ENCODE measurements around the gene UNC5B.

The UNC5B gene

DNA sequence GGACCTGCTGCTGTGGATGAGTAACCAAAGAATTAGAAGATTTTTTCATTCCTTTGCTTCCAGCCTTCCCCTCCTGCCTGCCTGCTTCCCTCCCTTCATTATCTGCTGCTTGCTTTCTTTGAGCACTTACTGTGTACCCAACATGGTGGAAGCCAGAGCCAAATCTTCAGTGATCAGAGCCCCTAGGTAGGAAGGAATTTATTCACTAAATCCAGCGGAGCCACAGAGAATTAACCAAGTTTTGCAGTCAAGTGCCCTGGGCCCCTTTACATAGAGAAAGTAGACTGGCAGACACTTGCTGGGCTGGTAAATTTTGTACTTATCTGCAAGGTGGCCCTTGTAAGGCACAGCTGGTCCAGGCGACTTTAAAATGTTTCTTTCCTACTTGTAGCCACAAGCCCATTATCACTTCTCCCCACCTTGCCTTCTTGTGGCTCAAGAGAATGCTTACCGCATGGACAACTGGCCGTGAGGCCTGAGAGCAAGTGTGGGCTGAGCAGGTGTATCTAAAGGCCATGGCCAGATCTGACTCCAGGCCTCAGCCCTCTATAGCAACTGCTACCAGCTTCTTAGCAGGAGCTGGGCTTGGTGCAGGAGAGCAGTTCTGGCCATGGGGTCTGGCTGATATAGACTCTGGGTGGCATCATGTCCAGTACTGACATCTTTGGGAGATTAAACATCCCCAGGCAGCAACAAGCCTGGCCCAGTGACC lies 11.1 kb downstream of the UNC5B start:
- no peak for DNase-seq

DNA sequence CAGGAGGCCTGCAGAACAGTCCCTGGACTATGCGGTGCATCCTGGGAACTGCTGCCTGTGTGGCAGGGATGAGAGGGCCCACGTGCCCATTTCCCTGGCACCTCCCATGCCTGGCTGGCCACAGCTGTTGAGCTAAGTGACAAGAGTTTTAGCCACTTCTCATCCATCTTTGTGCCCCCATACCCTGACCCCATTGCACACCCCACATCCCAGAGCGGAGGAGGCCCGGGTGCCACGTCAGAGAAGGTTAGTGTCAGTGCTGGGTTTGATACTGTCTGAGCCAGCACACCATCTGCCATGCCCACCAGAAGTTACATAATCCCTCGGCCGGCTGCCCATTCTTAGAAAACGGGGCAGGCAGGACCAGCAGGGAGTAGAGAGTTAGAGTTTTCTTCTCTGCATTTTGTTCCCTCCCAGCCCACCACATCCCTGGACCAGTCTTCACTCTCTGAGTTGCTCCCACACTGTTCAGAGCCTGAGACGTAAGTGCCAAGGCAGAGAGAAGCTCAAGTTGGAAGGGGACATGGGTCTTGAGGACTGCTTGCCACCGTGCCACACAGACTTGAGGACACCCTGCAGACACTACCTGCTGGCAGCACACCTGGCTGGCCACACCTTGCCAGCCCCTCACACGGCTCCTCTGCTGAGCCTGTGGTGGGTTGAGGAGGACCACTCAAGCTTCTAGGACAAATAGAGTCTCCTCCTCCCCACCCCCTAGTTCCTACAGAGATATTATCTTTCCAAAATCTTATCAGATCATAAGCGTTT lies 13.1 kb downstream of the UNC5B start:
- no peak for DNase-seq

DNA sequence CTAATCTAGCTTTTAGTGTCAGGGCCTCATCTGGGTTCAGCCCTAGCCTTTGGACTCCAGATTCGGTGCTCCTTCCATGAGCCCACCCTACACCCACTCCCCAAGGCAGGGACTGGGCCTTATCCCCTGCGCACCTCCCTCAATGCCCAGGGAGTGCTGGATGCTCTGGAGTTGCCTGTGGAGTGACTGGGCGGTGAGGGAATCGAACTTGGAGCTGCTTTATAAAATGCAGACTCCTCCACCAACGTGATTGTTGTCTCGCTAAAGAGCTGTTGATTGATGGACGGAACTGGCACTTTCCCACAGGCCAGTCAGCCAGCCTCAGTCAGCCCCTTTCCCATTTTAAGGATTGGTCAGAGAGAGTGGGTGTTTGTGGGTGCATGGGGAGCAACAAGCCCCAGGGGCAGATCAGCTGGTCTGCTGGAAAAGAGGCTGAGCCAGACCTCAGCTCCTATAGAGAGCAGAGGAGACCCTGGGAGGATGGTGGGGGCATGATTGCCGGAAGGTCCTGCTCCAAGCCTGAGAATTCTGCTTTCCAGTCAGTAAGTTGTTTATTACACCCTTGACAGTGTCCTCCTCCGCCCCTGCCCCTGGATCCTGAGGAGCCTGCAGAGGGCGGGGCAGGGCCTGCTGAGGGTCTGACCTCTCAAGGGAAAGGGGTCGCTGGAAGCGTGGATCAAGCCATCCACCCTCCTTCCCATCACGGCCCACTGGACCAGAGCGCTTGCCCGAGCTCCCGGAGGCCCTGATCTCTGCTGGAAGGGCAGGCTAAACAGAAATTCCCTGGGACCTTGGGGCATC lies 16.7 kb downstream of the UNC5B start:
- no peak for DNase-seq

DNA sequence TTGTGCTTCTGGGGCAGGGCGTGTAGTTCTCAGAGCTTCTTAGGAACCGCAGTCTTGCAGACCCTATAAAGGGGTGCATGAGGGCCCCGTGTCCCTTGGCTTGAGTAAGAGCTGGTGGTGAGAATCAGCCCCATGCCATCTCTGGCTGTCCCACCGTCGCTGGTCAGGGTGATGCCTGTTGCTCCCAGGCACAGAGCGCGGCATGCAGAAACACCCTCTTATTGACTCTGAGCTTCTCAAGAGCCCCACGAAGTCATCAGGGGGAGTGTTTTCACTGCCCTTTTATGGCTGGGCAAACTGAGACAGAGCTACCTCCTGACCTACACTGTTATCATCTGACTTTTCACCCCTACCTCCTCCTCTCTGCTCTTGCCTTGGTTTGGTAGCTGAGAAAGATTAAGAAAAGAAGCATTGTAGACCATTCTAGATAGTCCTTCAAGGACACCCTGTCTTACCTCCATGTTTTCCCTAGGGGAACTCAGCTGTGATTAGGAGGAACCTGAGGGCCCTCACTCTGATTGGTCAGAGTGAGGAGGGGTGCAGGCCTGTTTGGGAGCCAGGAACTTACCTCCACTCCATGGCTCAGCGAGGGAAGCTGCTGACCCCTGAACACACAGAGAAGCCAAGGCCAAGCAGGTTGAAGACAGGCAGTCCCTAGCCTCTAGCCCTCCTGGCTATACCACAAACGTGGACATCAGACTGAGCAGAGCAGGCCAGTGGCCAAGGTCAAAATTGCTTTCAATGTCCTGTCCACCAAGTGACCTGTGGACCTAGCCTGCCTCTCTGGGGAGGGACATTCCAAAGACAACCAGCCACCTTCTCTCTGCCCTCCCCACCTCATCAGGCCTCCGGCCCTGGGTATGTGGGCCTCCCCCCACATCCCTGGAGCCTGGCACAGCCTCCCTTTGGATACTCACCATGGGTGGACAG lies 17.6 kb downstream of the UNC5B start:
- no peak for DNase-seq

DNA sequence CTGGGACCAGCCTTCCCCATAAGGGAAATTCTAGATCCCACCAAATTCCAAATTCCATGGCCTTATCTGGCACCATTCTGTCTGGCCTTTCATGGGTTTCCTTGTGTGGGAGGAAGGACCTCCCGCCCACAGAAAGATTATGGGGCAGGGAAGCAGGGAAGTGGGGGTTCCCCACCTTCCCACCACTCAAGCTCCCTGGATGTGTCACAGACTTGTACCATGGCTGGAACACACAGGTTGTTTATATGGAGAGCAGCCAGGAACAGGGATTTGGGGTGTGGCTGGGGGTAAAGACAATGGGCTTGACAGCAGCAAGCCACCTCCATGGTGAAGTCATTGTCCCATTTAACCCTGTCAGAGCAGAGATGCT lies 18.3 kb downstream of the UNC5B start:
- DNase-seq: no peak

DNA sequence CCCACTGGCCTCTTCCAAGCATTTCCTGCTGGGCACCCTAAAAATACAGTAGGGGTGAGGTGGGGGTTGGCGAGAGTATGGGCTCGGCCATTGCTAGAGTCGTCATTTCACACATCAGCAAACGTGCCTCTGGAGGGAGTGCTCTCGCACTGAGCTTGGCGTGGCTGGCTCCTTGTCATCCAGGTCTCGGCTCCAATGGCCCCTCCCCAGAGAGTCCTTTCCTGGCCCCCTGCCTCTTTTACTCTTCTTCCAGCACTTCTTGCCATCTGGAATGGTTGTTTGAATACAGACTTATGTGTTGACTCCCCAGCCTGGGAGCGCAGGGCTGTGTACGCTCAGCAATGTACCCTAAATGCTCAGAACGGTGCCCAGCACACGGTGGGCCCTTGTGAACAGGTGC lies 18.8 kb downstream of the UNC5B start:
- no peak for DNase-seq

DNA sequence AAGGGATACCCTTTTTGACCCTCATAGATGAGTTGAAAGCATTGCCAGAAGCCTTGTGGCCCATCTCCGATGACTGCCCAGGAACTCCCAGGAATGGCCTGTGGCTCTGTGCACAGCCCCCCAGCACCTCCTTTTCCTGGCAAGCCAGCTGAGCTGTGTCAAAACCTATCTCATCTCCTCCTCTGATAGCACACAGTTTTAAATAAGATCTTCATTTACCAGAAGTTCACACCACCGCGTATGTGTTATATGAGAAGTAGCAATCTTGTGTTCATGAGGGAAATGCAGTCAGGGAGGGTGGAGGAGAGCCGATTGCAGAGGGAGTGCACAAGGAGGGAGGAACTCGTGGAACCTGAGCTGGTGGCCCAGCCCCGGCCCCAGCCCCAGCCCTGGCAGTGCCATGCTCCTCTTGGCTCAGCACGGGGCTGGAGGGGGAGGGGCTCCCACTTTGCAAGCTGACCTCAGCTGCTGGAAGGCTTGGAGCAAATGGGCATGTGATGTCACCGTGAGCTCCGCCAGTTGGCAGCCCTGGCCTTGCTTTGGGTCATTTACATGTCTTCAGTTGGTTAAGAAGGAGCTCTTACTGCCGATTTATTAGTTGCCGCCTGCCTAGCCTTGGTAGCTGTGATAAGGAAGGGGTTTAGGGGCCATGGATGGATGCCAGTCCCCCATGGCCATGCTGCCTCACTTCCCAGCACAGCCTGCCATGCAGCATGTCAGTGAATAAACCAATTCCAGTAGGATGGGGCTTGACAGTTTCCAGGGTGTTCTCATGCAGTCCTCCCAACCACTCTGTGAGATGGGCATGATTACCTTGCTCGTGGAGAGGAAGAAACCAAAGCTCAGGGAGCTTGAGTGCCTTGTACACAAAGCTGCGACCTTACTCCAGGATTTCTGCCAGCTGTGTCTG lies 20.0 kb downstream of the UNC5B start:
- no peak for DNase-seq

DNA sequence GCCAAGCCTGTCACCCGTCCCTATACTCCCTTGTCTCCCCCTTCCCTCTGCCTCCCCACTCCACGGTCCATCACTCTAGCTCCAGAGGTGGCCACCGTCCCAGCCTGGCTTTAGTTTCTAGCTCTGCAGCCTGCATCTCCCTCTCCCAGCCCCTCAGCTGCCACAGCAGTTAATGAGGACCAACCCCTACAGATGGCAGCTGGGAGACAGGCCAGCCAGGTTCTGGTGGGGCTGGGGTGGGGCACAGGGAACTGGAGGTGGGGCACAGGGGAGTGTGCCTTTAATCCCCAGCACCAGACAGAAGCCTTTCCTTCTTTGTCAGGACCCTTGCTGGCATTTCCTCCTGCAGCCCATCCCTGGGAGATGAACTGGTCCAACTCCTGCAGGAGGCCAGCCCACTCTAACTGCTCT lies 21.1 kb downstream of the UNC5B start:
- no peak for DNase-seq

DNA sequence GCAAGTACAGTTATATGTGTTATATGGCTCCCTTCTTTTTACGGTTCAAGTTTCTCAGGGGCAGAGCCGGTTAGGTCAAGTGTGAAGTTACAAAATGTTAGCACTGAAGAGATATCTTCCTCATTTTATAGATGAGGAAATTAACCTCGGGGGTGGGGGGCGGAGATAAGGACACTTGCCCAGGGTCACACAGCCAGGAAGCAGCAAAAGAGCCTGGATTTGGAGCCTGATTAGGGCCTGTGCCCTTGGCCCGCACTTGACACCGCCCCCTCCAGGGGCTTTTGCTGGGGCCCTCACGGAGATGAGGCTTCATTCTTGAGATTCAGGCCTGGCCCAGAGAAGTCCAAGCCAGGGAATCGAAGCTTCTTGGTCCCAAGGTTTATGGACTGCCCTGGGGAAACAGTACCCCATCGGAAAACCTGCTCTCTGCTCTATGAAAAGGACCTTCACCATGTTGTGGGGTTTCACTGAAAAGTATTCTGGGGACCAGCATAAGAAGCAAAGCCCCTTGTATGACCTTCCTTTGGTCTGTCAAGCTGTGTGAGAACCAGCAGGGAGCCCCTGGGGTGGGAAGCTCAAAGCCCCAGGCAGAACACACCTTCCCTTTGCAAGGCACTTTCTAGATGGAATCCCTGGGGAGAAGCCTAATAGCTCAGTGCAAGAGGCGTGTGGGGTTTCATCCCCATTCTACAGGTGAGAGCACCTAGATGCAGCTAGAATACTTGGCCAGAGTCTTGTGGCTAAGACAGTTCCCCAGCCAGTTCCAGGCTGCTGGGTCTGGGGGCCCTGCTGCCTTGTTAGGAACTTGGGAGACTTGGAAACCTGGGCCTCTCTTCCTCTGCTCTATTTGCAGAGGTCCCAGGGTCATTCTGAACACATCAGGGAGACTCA lies 21.9 kb downstream of the UNC5B start:
- DNase-seq: no peak

DNA sequence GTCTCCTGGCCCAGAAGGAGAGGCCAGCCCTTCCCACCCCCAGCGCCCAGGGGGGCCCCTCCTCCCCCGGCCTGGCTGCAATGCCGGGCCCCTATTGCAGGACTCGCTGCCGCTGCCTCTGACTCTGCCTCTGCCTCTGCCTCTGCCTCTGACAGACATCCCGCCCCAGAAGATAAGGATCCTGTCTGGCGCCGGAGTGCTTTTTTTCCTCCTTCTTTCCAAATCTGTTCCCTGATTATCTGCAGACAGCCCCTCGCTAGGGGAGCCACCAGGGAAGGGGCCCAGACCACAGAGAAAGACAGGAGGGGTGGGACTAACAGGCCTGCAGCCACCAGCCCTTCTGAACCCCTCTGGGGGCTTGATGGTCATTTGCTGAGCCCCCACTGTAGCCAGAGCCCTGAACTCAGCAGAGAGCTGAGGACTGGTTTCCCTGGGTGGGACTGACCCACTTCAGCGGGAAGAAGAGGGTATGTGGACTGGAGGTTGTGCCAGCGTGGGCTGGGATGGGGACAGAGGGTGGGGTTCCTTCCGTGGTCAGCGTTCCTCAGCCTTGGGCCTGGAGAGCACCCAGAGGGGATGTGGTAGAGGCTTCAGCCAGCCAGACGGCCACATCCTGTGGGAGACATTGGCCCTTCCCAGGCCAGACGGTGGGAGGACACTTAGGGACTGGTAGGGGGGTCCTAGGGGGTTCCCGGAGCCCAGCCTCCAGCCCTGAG lies 22.8 kb downstream of the UNC5B start:
- no peak for DNase-seq

DNA sequence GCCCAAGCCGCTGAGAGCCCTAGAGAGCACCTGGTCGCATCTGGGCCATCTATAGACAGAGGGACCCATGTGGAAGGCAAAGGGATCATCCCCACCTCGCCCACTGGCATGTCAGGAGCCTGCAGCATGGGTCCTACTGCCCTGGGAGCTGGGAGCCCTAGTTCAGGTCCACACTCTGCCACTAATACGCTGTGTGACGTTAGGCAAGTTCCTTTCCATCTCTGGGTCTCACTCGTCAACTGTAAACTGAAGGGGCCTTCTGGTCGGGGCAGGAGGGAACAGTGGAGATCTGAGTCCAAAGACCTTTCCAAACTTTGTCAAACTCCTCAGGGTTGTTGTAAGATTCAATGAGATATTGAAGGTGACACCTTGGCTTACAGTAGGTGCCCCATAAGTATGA lies 23.4 kb downstream of the UNC5B start:
- no peak for DNase-seq

DNA sequence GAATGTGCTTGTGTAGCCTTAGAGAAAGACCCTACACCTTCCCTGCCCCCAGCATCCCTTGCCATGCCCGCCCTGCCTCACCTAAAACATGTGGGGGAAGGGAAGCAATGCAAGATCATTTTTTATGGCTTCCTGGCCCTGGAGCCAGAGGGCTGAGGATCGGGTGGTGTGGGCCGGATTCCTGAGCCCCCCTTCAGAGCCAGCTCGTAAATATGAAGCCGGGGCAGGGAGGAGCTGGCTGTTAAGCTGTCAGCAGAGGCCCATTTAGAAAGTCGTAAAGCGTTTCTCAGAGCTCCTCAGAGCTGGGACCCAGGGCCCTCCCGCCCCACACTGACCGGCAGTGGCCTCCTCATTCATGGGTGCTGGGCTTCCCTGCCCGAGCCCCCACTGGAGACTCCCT lies 23.9 kb downstream of the UNC5B start:
- no peak for DNase-seq

DNA sequence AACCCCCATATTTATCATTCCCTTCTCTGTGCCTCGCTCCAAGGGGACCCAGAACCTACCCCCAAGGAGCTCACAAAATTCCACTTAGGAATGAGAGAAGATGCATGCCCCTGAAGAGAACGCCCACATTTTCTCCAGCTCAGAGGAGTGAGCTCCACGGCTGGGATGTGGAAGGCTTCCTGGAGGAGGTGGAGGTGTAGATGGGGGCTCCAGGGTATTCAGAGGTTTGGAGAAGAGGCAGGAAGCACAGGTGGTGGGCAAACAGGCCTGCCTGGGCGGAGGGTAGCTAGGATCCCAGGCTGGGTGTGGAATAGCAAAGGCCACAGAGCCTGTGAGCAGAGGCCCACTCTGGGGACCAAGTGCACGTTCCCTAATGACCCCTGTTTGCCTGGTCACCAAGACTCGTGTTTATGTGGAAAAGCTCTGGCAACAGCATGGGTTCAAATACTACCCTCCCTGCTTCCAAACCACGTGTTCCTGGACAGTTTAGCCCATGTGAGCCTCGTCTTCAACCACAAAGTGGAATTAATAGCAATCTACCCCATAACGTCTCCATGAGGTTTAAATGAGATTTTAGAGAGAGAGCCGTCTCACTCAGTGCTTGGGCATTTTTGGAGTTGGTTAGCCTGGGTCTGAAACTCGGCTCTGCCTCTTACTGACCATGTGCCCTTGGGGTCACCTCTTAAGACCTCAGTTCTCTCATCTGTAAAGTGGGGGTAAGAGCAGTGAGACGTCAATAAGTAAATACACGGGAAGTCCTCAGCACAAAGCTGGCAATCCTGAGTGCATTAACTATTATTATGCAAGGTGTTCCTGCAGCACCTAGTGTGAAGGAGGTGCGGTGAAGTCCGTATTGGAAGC lies 24.7 kb downstream of the UNC5B start:
- DNase-seq: no peak

DNA sequence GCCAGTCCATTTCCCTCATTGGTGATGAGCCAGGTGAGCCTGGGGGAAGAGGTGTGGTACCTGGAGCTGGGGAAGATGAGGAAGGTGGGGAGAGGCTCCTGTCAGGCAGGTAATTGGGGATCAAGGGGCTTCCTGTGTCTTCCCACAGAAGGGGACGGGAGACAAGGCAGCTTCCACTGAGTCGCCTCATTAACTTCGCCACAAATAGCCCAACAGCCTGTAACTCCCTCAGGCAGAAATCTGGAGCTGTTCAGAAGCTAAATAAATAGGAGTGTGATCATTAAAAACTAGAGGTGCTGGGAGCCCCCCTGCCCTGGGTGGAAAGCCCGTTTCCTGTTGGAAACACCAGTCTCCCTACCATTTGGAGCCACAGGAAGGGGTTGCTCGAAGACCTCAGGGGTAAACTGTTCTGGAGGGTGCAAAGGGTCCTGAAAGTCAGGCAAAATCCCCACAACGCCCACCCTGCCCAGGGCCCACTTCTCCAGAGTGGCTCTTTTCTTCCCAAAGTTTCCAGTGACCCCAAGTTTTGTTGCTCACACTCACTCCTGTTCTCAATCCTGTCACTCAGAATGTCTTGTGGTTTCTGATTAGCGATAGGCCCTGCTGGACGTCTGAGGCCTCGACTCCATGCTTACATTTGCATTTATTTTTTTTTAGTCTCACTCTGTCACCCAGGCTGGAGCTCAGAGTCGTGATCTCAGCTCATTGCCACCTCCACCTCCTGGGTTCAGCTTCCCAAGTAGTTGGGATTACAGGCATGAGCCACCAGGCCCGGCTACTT lies 25.7 kb downstream of the UNC5B start:
- no peak for DNase-seq

DNA sequence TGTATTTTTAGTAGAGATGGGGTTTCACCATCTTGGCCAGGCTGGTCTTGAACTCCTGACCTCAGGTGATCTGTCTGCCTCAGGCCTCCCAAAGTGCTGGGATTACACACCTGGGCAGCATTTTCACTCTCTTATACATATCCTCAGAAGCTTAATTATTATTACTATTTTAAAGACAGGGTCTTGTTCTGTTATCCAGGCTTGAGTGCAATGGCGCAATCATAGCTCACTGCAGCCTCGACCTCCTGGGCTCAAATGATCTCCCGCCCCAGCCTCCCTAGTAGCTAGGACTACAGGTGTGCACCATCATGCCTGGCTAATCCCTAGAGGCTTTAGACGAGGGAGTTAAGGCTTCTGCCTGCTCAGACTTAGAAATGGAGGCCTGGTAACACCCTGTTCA lies 26.3 kb downstream of the UNC5B start:
- DNase-seq: no peak

DNA sequence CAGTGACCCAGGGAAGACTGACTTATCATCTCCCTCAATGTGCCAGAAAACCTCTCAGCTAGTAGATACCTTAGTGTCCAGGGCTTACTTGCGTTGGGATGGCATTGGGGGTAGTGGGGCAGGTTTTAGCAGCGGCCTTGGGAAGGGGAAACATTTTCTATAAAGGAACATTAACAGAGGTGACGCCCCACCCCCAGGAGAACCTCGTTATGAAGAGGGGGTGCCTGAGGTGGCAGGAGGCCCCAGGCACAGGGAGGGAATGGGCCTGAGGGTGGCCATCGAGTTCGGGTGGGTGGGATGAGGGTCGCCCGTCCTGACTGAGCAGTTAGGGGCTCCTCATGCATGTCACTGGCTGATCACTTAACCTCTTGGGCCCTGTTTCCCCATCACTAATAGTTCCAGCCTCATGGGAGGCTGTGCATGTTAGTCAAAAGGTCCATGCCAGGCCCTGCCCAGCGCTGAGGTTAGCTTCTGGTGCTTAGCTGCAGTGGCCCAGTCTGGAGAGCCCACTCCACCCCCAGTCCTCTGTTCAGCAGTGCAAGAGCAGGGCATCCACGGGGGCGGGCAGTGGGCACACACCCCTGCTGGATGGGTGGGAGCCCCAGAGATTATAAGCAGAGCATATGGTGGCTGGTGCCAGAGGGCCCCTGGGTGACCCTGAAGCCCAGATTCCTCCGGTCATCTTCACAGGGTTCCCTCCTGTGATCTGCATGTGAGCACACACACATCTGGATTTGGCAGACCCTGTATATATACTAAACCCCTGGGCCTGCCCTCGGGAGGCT lies 27.0 kb downstream of the UNC5B start:
- DNase-seq: no peak
